GM12872 (cell line): ENCODE data around the gene HYLS1.

Experiments
- CTCF ChIP-seq: IDR thresholded peaks from 3 replicates; pipeline ENCODE4 v1.5.1; 2011; ENCODE audit warnings: low read depth, mild to moderate bottlenecking, low read length, moderate library complexity; ENCODE audit not compliant: insufficient read depth

HYLS1 gene

GRCh38 chr11:125924384-125925007 lies 37.0 kb downstream of the HYLS1 start:
- TF ChIP-seq CTCF = no peak

GRCh38 chr11:125925247-125925740 lies 37.8 kb downstream of the HYLS1 start:
- TF ChIP-seq CTCF = no peak

- TF ChIP-seq CTCF = no peak
Measured at GRCh38 chr11:125925804-125926203, 38.3 kb downstream of the HYLS1 start.

DNA sequence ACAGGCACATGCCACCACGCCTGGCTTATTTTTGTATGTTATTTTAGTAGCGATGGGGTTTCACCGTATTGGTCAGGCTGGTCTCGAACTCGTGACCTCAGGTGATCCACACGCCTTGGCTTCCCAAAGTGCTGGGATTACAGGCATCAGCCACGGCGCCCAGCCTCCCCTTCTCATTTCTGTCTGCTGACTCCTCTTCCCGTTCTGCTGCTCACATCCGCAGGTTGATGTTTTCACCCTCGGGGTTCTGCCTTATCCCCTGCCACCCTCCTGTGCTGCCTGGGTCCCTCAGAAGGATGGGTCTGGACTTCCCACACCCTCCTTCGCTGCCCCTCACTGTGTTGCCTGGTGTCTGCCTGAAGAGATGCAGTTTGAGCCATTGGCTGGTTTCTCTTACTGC lies 39.2 kb downstream of the HYLS1 start:
- no peak for TF ChIP-seq CTCF

- no peak for TF ChIP-seq CTCF
Measured at GRCh38 chr11:125929445-125930075, 42.1 kb downstream of the HYLS1 start.

DNA sequence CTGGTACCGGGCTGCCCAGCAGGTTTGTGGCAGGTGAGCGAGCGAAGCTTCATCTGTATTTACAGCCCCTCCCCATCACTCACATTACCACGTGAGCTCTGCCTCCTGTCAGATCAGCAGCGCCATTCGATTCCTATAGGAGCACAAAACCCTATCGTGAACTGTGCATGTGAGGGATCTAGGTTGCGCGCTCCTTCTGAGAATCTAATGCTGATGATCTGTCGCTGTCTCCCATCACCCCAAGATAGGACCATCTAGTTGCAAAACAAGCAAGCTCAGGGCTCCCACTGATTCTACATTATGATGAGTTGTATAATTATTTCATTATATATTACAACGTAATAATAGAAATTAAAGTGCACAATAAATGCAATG lies 42.6 kb downstream of the HYLS1 start:
- no peak for TF ChIP-seq CTCF

GRCh38 chr11:125931116-125931515 lies 43.6 kb downstream of the HYLS1 start:
- no peak for TF ChIP-seq CTCF
